ENCODE data around the gene CHI3L1.

DNA sequence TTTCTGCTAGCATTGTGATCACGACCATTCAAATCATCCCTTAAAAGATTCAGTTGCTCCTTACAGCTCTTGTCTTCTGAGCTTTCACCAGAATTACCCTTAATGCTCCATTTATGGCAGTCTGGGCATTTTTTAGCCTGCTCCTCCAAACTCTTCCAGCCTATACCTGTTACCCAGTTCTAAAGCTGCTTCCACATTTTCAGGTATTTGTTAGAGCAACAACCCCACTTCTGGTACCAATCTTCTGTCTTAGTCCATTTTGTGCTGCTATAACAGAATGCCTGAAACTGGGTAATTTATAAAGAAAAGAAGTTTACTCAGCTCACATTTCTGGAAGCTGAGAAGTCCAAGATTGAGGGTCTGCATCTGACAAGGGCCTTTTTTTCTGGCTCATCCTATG lies 28.1 kb downstream of the CHI3L1 start:
- TF ChIP-seq EZH2phosphoT487 (IDR thresholded peaks at IDR 0.05; ENCODE audit: borderline replicate concordance, low read depth, low read length) = no peak
- TF ChIP-seq, protein P1, sequence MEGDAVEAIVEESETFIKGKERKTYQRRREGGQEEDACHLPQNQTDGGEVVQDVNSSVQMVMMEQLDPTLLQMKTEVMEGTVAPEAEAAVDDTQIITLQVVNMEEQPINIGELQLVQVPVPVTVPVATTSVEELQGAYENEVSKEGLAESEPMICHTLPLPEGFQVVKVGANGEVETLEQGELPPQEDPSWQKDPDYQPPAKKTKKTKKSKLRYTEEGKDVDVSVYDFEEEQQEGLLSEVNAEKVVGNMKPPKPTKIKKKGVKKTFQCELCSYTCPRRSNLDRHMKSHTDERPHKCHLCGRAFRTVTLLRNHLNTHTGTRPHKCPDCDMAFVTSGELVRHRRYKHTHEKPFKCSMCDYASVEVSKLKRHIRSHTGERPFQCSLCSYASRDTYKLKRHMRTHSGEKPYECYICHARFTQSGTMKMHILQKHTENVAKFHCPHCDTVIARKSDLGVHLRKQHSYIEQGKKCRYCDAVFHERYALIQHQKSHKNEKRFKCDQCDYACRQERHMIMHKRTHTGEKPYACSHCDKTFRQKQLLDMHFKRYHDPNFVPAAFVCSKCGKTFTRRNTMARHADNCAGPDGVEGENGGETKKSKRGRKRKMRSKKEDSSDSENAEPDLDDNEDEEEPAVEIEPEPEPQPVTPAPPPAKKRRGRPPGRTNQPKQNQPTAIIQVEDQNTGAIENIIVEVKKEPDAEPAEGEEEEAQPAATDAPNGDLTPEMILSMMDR (conservative IDR thresholded peaks at IDR 0.05; ENCODE audit: low read length) = no peak
